ENCODE measurements around the gene TBX1.

Gene TBX1

DNA sequence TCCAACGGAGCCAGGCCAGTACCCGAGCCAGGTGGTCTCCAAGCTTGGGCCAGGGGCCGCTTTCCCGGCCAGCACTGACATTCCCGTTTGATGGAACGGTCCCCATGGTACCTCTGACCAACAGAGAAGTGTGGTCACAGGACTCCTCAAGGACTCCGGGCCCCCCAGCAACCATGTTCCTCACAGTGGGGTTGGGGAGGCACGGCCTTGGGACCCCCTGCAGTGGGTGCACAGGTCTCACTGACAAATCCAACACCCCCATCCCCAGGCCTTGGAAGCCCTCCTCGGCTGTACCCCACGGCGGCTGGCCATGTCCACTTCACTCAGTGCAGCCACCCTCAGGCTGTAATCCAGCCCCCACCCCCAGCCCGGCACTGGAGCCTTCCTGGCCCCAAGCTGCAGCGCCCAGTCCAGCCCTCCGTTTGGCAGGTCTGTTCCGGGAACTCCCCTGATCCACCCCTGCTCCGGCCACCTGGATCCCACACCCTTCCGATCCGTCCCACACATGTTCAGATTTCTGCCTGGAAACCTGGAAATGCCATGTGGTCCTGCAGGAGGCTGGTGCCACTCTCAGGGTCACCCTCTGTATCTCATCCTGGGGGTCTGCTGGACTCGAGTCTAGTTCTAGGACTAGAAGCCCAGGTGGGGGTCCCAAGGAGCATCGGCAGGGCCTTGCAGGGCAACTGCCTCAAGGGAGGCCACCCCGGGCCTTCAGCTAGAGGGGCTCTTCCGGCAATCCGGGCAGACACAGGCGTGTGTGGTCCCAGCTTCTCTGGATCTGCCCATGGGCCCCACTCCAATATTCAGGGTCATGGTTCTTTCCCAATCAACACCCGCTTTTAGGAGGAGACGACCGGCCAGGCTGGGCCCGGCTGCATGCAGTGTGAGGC, 26.6 kb downstream of the TBX1 start:
- TF ChIP-seq, protein P1, sequence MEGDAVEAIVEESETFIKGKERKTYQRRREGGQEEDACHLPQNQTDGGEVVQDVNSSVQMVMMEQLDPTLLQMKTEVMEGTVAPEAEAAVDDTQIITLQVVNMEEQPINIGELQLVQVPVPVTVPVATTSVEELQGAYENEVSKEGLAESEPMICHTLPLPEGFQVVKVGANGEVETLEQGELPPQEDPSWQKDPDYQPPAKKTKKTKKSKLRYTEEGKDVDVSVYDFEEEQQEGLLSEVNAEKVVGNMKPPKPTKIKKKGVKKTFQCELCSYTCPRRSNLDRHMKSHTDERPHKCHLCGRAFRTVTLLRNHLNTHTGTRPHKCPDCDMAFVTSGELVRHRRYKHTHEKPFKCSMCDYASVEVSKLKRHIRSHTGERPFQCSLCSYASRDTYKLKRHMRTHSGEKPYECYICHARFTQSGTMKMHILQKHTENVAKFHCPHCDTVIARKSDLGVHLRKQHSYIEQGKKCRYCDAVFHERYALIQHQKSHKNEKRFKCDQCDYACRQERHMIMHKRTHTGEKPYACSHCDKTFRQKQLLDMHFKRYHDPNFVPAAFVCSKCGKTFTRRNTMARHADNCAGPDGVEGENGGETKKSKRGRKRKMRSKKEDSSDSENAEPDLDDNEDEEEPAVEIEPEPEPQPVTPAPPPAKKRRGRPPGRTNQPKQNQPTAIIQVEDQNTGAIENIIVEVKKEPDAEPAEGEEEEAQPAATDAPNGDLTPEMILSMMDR (IDR thresholded peaks at IDR 0.05; ENCODE audit: low read depth, low read length, missing control alignments) = no peak
- in situ Hi-C loops (cut with HindIII; ENCODE audit: low pct_ligation_motif_present, low sequenced_read_pairs) = no loop called here
- no peak for DNase-seq
- H3K27ac ChIP-seq = no peak overlapping the region
- no peaks in the 10 kb centered on the region for H3K36me3 ChIP-seq (replicated peaks)
- H3K27me3 ChIP-seq (replicated peaks) = no peaks in the 10 kb centered on the region
- no peak overlapping the region for H3K4me3 ChIP-seq (ENCODE audit: low read depth, low read length)

DNA sequence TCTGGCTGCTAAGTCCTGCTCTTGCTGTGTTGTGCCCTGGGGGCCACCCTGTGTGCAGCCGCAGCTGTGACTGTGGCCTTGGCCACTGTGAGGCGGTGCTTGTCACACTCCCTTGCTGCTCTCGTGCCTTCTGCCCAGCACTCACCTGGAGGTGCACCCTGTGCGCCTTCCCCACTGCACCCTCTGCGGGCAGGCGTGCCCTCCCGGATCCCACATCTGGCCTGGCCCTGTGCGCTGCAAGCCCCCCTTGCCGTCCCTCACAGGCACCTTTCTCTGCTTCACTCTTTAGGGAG, 27.2 kb downstream of the TBX1 start:
- DNase-seq = no peak
- Histone ChIP-seq H3K27ac (no peak overlapping the region), H3K27me3 (replicated peaks) (no peaks in the 10 kb centered on the region), H3K4me3 (ENCODE audit: low read depth, low read length) (no peak overlapping the region), H3K36me3 (replicated peaks) (no peaks in the 10 kb centered on the region)
- TF ChIP-seq, protein P1 (IDR thresholded peaks at IDR 0.05; ENCODE audit: low read depth, low read length, missing control alignments) = no peak
- in situ Hi-C loops (cut with HindIII; ENCODE audit: low pct_ligation_motif_present, low sequenced_read_pairs) = no loop called here

DNA sequence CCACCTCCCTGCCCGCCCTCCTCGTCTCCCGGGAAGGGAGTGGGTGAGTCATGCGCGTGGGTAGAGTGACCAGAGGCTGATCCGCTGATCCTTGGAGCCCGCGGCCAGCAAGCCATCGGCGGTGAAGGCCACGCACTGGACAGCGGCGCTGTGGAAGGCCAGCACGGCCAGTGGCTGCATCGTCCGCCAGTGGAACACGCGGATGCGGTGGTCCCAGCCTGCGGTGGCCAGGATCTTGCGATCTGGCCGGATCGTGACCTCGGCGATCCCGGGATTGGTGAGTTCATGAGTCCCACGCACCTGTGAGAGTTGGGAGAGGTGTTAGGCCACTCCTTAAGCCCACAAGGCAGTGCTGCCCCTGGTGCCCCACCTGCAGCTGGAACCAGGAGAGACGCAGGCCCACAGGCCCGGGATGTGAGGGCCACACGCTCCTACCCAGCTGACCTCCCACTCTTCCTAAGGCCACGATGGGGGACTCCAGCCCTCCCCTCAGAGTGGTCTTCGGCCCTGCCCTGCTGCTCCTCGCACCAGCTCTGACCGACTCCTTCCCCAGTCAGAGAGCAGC, 28.2 kb downstream of the TBX1 start:
- in situ Hi-C loops (cut with HindIII; ENCODE audit: low pct_ligation_motif_present, low sequenced_read_pairs) = no loop called here
- TF ChIP-seq, protein P1 (IDR thresholded peaks at IDR 0.05; ENCODE audit: low read depth, low read length, missing control alignments) = no peak
- no peaks in the 10 kb centered on the region for H3K27me3 ChIP-seq (replicated peaks)
- H3K27ac ChIP-seq = no peak overlapping the region
- DNase-seq = no peak
- H3K4me3 ChIP-seq (ENCODE audit: low read depth, low read length) = no peak overlapping the region
- H3K36me3 ChIP-seq (replicated peaks) = no peaks in the 10 kb centered on the region

DNA sequence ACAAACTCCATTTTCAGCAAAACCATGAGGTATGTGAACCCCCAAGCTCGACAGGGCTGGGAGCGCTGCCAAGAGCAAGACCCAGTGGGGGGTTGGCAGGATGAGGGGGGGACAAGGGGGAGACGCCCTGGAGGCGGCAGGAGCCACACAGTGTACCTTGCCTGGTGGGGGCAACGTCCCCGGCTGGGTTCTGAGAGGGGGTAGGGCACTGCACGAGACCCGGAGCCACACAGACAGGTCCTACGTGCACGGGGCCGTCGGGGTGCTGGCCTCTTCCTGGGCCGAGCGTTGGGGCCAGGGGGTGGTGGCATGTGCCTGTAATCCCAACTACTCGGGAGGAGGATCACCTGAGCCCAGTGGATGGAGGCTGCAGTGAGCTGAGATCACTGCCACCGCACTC, 28.8 kb downstream of the TBX1 start:
- DNase-seq = no peak
- in situ Hi-C loops (cut with HindIII; ENCODE audit: low pct_ligation_motif_present, low sequenced_read_pairs) = no loop called here
- H3K4me3 ChIP-seq (ENCODE audit: low read depth, low read length) = no peak overlapping the region
- H3K27ac ChIP-seq = no peak overlapping the region
- TF ChIP-seq, protein P1 (IDR thresholded peaks at IDR 0.05; ENCODE audit: low read depth, low read length, missing control alignments) = no peak
- no peaks in the 10 kb centered on the region for H3K36me3 ChIP-seq (replicated peaks)
- H3K27me3 ChIP-seq (replicated peaks) = no peaks in the 10 kb centered on the region

DNA sequence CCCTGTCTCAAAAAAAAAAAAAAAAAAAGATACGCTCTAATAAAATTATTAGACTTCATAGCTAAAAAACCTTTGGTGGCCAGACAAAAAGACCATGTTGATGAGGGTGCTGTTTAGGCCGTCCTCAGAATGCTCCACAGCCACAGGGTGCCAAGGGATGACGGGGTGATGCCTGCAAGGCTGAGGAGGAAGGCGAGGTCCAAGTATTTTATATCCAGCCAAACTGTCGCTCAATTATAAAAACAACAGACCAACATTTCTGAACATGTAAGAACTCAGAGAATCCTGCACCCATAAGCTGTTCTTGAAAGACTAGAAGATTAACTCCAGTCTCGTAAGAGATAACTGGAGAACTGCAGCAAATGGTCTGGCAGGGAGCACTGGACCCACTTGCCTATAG, 29.2 kb downstream of the TBX1 start:
- in situ Hi-C loops (cut with HindIII; ENCODE audit: low pct_ligation_motif_present, low sequenced_read_pairs) = no loop called here
- Histone ChIP-seq H3K27ac (no peak overlapping the region), H3K4me3 (ENCODE audit: low read depth, low read length) (no peak overlapping the region), H3K36me3 (replicated peaks) (no peaks in the 10 kb centered on the region), H3K27me3 (replicated peaks) (no peaks in the 10 kb centered on the region)
- TF ChIP-seq, protein P1 (IDR thresholded peaks at IDR 0.05; ENCODE audit: low read depth, low read length, missing control alignments) = no peak
- no peak for DNase-seq

All from brain microvascular endothelial cell (primary cell).